Effector CD8-positive, alpha-beta T cell (primary cell): ENCODE results near the gene ANKRD45.
"Not testable (repeated sequence)": the region's sequence is repeated elsewhere in the genome, so short reads cannot be mapped to it uniquely, and the experiment has no call there.

Experiments used
- DNase-seq: peaks from one replicate; lab custom pipeline; 2025; lab: John Stamatoyannopoulos, UW
- total RNA-seq, 4 experiments: gene quantifications; one replicate each; lab custom pipeline; 2026; lab: John Stamatoyannopoulos, UW

Gene ANKRD45, protein sequence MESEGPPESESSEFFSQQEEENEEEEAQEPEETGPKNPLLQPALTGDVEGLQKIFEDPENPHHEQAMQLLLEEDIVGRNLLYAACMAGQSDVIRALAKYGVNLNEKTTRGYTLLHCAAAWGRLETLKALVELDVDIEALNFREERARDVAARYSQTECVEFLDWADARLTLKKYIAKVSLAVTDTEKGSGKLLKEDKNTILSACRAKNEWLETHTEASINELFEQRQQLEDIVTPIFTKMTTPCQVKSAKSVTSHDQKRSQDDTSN
- 0 to 0.09 (median 0) reads per million in 4 experiments for total RNA-seq

DNA sequence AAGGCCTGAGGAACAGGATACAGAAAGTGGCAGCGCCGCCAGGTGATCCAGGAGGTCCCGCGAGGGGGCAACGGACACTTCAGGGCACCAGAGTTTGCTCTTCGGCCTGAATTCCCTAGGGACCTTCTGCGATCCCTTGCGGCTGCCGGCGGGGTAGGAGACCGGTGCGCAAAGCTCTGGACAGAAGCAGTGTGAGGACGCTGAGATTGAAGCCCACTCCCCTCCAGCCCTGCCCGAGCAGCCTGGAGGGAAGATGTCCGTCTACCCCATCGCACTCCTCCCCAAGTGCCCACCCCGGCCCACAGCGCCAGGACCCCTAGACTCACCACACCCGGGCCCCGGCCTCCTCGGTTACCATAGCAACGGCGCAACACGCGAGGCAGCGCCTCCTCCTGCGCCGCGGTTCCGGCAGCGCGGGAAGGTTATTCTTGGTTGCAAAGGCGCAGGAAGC lies at the start of gene ANKRD45:
Gene ANKRD45 (minus strand): TSS at position 361 of the 451 bp plus-strand sequence. CDS start 10,433 bp downstream, outside the sequence.
- DNase-seq, result no peak

DNA sequence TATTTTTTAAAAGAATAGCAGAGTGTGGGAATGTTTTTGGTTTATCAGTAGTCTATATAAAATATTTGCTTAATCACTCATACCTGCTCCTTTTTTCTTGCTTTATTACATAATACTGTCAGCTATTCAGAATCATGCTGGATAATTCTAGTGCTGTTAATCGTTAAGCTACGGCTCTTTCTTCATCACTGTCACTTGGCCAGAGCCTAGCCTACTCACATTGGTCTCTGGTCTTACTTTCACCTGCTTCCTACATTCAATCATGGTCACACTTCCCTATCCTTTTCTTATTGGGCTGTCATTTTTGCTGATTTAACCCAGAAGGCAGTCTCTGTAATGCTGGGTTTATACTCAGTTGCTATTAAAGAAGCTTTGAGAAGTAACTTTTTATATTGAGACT lies 47.6 kb upstream of the ANKRD45 start:
- no peak for DNase-seq

DNA sequence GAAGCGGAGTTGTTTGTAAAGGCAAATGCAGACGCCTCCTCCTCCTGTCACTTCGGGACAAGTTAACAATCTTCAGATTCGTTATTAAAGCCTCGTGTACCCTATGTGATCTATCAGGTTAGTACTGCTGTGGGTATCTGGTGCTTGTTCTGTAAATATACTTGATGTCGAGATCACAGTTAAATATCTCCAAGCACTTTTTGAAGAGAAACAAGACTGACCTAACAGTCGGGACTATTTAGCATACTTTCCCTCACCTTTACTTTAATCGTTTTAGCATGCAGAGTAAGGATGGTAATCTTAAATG lies 45.8 kb upstream of the ANKRD45 start:
- no peak for DNase-seq

DNA sequence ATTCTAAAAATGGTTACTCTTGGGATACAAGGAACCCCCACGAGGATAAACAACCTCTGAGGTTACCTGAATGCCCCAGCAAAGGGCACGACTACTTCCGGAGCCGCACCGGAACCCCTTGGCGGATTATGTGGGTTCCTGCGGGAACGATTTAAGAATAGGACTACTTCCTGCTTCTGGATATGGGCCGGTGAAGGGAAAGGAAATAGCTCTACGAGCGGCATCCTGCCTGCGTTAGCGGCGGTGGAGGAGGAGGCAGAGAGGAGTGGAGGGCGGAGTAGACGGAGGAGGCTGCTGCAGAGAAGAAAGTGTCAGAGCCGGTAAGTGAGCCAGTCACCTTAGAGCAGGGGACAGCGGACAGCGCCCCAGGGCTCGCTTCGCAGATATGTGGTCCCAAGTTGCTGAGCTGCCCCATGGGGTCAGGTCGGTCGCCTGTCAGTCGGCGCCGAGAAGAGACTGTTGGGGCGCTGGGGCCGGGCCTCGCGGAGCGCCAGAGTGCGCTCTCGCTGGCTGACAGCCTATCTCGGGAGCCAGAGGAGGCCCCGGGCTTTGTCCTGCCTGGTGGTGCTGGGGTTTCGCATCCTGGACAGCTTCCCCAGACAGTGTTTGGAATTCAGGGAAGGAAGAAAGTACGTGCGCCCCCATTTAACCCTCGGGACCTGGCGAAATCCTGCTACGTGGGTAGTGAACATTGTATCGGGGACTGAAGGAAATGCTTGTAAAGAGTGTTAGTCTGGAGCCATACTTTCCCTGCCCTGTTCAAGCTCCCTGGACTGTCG lies 45.3 kb upstream of the ANKRD45 start, which contains the start of gene KLHL20:
Gene KLHL20 (plus strand): TSS at position 223 of the 779 bp plus-strand sequence. CDS start 1,063 bp downstream, outside the sequence.
- peak; percentile 76 for DNase-seq

- DNase-seq, result no peak
Observed at GRCh38 chr1:173714441-173714758, 44.7 kb upstream of the ANKRD45 start.

DNA sequence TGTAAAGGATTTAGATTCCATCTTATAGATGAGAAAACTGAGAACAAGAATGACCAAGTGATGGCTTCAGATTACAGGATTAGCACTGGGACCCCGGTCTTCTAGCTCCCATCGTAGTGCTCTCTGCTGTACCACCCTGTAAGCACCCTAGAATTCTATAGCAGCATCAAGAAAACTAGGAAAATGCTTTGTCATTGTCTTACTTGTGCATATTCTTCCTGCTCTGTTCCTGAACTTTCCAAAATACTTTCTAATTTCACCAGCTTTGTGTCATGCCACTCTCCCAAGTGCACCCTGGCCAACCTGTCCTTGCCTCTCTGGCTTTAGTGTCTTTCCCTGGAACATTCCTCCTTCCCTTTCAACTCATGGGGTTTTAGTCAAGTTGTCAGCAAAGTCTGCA lies 39.1 kb upstream of the ANKRD45 start:
- no peak for DNase-seq

DNA sequence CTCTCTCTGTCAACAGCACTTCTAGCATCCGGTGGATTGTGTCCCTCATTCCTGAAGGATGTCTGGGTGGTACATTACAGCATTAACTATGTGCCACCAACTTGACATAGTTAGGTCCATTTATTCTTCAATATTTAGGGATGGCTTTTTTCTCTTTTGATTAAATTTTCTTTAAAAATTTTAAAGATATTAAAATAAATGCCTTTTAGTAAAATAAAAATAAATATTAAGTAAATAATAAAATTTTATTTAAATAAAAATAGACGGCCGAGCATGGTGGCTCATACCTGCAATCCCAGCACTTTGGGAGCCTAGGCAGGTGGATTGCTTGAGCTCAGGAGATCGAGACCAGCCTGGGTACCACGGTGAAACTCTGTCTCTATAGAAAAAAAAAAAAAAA lies 35.5 kb upstream of the ANKRD45 start:
- no peak for DNase-seq

GRCh38 chr1:173702736-173703135 lies 33.1 kb upstream of the ANKRD45 start:
- no peak for DNase-seq

DNA sequence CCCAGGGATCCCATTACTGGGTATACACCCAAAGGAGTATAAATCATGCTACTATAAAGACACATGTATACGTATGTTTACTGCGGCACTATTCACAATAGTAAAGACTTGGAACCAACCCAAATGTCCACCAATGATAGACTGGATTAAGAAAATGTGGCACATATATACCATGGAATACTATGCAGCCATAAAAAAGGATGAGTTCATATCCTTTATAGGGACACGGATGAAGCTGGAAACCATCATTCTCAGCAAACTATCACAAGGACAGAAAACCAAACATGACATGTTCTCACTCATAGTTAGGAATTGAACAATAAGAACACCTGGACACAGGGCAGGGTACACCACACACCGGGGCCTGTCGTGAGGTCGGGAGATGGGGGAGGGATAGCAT lies 31.6 kb upstream of the ANKRD45 start:
- not testable (repeated sequence) for DNase-seq

DNA sequence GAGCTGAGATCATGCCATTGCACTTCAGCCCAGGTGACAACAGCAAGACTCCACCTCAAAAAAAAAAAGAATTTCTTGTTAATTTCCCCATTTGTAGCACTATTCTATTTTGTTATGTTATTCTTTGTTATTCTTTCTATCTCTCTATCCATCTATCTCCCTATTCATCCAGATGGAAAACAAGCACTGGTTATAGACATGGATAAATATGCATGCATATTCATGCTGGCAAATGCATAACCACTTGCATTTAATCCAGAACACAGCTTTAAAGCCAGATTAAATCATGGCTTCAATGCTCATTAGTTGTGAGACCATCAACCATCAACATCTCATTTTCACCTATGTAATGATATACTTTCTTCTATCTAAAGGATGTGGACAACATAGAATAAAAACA lies 23.6 kb upstream of the ANKRD45 start:
- DNase-seq, result no peak

DNA sequence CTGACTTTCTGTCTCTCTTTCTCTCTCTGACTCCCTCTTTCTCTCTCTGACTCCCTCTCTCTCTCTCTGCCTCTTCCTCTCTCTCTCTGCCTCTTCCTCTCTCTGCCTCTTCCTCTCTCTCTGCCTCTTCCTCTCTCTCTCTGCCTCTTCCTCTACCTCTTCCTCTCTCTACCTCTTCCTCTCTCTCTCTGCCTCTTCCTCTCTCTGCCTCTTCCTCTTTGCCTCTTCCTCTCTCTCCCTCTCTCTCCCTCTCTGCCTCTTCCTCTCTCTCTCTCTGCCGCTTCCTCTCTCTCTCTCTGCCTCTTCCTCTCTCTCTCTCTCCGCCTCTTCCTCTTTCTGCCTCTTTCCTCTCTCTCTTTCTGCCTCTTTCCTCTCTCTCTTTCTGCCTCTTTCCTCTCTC lies 18.6 kb upstream of the ANKRD45 start:
- no peak for DNase-seq

DNA sequence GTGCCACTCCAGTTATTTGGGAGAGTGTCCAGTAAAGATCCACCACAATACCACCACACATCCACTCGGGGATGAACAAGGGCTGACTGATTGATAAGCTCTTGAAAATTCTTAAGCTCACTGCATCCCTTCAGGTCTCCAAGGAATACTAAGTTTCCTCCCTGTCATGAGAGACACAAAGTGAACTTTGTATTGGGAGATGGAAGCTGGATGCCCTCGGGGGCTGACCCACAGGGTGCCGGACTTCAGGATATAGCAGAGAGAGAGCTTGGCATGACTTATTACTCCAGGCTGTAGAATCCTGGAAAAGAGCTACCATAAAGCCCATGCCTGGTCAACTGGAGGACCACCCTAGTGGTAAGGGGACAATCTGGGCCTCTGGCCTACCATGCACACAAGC lies 15.5 kb upstream of the ANKRD45 start:
- DNase-seq, result not testable (repeated sequence)

GRCh38 chr1:173683838-173684237 lies 14.2 kb upstream of the ANKRD45 start:
- DNase-seq, result not testable (repeated sequence)

GRCh38 chr1:173682184-173682583 lies 12.5 kb upstream of the ANKRD45 start:
- DNase-seq, result no peak

GRCh38 chr1:173680152-173680551 lies 10.5 kb upstream of the ANKRD45 start:
- not testable (repeated sequence) for DNase-seq

DNA sequence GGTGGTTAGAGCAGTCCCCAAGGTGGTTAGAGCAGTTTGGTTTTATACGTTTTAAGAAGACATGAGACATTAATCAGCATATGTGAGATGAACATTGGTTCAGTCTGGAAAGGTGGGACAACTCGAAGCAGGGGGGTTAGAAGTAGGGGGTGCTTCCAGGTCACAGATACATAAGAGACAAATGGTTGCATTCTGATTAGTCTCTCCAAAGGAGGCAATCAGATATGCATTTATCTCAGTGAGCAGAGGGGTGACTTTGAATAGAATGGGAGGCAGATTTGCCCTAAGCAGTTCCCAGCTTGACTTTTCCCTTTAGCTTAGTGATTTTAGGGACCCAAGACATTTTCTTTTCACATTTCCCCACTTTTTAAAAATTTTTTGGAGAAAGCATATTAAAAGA lies 4.8 kb upstream of the ANKRD45 start:
- DNase-seq, result not testable (repeated sequence)

DNA sequence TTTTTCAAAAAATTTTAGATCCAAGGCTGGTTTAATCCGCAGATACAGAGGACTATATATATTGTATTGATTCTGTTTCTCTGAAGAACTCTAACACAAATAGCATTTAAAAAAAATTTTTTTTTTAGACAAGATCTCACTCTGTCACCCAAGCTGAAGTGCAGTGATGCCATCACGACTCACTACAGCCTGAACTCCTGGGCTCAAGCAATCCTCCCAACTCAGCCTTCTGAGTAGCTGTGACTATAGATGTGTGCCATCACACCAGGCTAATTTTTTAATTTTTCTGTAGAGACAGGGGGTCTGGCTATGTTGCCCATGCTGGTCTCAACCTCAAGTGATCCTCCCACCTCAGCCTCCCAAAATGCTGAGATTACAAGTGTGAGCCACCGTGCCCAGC lies 3.0 kb downstream of the ANKRD45 start:
- no peak for DNase-seq

GRCh38 chr1:173663159-173663558 lies 6.5 kb downstream of the ANKRD45 start:
- DNase-seq, result no peak

DNA sequence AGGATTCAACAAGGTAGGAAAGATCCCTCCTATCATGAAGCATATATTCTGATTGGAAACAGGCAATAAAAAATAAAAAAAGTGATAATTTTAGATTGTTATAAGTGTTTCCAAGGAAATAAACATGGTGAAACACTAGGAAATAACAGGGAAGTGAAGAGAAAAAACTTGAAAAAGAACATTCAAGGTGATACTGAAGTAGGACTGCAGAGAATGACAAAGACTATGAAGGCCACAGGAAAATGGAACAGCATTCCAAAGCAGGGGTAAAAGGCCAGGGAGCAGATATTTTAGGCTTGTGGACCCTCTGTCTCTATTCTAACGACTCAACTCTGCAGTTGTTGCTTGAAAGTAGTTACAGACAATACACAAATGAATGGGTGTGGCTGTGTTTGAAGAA lies 7.9 kb downstream of the ANKRD45 start:
- DNase-seq, result no peak

- DNase-seq, result no peak
Observed at GRCh38 chr1:173661271-173661670, 8.4 kb downstream of the ANKRD45 start.

- no peak for DNase-seq
Observed at GRCh38 chr1:173660306-173660705, 9.3 kb downstream of the ANKRD45 start.

- DNase-seq, result no peak
Observed at GRCh38 chr1:173648880-173649605, 20.6 kb downstream of the ANKRD45 start.

- no peak for DNase-seq
Observed at GRCh38 chr1:173646656-173647055, 23.0 kb downstream of the ANKRD45 start.
